GM18873 (cell line): Measurements from ENCODE around the gene COBL.

ENCODE experiments used
- ATAC-seq: cut with Tn5 transposase; IDR thresholded peaks from one replicate; pipeline ENCODE4 v1.9.1; 2021; ENCODE audit warnings: mild to moderate bottlenecking, moderate library complexity, moderate number of reproducible peaks; ENCODE audit not compliant: unreplicated experiment, low FRiP score

Gene COBL

GRCh38 chr7:51328351-51328801, 11.8 kb upstream of the COBL start:
- no peak for ATAC-seq

- ATAC-seq = no peak
Observed at GRCh38 chr7:51327287-51327717, 10.7 kb upstream of the COBL start.

GRCh38 chr7:51326656-51327286, 10.2 kb upstream of the COBL start:
- ATAC-seq = no peak

- ATAC-seq = no peak
Observed at GRCh38 chr7:51325908-51326307, 9.3 kb upstream of the COBL start.

GRCh38 chr7:51325261-51325676, 8.7 kb upstream of the COBL start:
- ATAC-seq = no peak

- ATAC-seq = no peak
Observed at GRCh38 chr7:51324206-51324898, 7.7 kb upstream of the COBL start.

- no peak for ATAC-seq
Observed at GRCh38 chr7:51321961-51322515, 5.4 kb upstream of the COBL start.

- ATAC-seq = no peak
Observed at GRCh38 chr7:51318886-51319579, 2.4 kb upstream of the COBL start.

GRCh38 chr7:51318001-51318400, 1.4 kb upstream of the COBL start:
- ATAC-seq = no peak

GRCh38 chr7:51317582-51317910, 937 bp upstream of the COBL start:
- no peak for ATAC-seq

- no peak for ATAC-seq
Observed at GRCh38 chr7:51316262-51316665, 345 bp downstream of the COBL start.

- no peak for ATAC-seq
Observed at GRCh38 chr7:51315393-51316261, 982 bp downstream of the COBL start.

- no peak for ATAC-seq
Observed at GRCh38 chr7:51314726-51315125, 1.9 kb downstream of the COBL start.

- no peak for ATAC-seq
Observed at GRCh38 chr7:51313738-51314425, 2.7 kb downstream of the COBL start.

- ATAC-seq = no peak
Observed at GRCh38 chr7:51312951-51313737, 3.5 kb downstream of the COBL start.

- ATAC-seq = no peak
Observed at GRCh38 chr7:51311166-51311565, 5.4 kb downstream of the COBL start.

- ATAC-seq = no peak
Observed at GRCh38 chr7:51310131-51310583, 6.5 kb downstream of the COBL start.

GRCh38 chr7:51309361-51310130, 7.1 kb downstream of the COBL start:
- ATAC-seq = no peak
